Endothelial cell of umbilical vein (primary cell): ENCODE results near the gene ARHGAP22.

ENCODE experiments used
- EZH2 ChIP-seq: IDR thresholded peaks from 2 replicates; pipeline ENCODE4 v1.6.1; 2012; ENCODE audit warnings: borderline replicate concordance, low read depth, mild to moderate bottlenecking, moderate library complexity, low read length, inconsistent platforms; ENCODE audit not compliant: severe bottlenecking
- FOS ChIP-seq: IDR thresholded peaks from 2 replicates; pipeline ENCODE4 v1.6.1; 2011; ENCODE audit warnings: mild to moderate bottlenecking, low read length, moderate library complexity, borderline replicate concordance; ENCODE audit not compliant: insufficient read depth
- JUN ChIP-seq: IDR thresholded peaks from 2 replicates; pipeline ENCODE4 v1.6.1; 2011; ENCODE audit warnings: borderline replicate concordance, low read depth; ENCODE audit not compliant: insufficient read length, insufficient read depth
- MYC ChIP-seq: IDR thresholded peaks from one replicate; pipeline ENCODE4 v1.6.1; 2011; ENCODE audit warnings: mild to moderate bottlenecking, low read depth, low read length
- POLR2A ChIP-seq: IDR thresholded peaks from 2 replicates; pipeline ENCODE4 v1.6.1; 2012; ENCODE audit warnings: low read depth, mild to moderate bottlenecking, control low read depth, low read length
- POLR2AphosphoS5 ChIP-seq: IDR thresholded peaks from 2 replicates; pipeline ENCODE4 v1.6.1; 2012; ENCODE audit warnings: low read depth, mild to moderate bottlenecking, control low read depth, low read length, moderate library complexity; ENCODE audit not compliant: insufficient read depth
- TF ChIP-seq, protein P1 (sequence below), 2 donors: IDR thresholded peaks; 1 replicate in 1 of 2; 2 replicates in 1 of 2; pipeline ENCODE4 v1.5.1; 2011; ENCODE audit warnings: low read length in 2 of 2, mild to moderate bottlenecking in 2 of 2, moderate library complexity in 2 of 2, control low read depth in 1 of 2, inconsistent platforms in 1 of 2, low read depth in 1 of 2; ENCODE audit not compliant: insufficient read depth in 1 of 2; ENCODE audit errors: extremely low read depth in 1 of 2
- TF ChIP-seq, protein P2 (sequence below): IDR thresholded peaks from 2 replicates; pipeline ENCODE4 v1.6.1; 2011; ENCODE audit not compliant: insufficient read depth, insufficient read length

DNA sequence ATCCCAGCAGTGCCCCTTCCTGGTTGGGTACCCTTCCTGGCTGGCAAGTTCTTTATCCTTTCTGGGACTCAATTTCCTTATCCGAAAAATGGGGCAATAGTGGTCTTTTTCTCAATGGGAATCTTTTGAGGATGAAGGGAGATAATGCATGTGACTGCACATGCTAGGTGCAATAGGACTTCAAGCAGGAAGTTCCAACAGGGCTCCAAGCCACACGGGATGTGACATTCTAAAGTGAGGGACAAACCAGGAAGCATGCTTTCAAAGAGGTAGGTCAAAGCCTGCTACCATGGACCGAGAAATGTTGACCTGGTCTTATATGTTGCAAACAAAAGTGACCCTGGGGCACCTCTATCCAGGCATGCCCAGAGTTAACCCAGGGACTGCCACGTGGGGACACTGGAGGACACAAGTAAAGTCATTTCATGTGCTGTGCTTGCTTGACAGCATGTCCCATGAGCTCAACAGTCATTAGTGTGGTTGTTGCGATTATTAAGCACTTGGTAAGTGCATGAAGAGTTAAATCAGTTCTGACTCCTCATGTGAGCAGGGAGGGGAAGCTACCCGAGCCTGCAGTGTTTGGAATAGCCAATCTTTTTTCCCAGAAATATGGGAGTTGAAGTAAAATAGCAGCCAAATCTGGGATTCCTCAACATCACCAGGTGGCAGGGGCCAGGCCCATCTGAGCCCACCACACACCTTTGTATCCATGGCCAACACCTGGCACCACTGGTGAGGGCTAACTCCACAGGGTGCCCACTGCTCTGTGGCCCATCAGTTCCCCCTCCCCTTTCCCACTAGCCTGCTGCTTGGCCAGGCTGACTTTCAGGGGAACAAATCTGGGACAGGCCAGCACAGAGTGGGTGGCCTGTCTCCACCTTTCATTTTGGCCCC, 5.7 kb downstream of the ARHGAP22 start:
- TF ChIP-seq POLR2A = no peak
- TF ChIP-seq, protein P1, sequence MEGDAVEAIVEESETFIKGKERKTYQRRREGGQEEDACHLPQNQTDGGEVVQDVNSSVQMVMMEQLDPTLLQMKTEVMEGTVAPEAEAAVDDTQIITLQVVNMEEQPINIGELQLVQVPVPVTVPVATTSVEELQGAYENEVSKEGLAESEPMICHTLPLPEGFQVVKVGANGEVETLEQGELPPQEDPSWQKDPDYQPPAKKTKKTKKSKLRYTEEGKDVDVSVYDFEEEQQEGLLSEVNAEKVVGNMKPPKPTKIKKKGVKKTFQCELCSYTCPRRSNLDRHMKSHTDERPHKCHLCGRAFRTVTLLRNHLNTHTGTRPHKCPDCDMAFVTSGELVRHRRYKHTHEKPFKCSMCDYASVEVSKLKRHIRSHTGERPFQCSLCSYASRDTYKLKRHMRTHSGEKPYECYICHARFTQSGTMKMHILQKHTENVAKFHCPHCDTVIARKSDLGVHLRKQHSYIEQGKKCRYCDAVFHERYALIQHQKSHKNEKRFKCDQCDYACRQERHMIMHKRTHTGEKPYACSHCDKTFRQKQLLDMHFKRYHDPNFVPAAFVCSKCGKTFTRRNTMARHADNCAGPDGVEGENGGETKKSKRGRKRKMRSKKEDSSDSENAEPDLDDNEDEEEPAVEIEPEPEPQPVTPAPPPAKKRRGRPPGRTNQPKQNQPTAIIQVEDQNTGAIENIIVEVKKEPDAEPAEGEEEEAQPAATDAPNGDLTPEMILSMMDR (IDR thresholded peaks at IDR 0.05; ENCODE audit: extremely low read depth in 1 of 2, insufficient read depth in 1 of 2, low read depth in 1 of 2, low read length in 2 of 2) = no peak
- TF ChIP-seq EZH2 = no peak
- TF ChIP-seq POLR2AphosphoS5 = no peak
- TF ChIP-seq JUN = no peak
- TF ChIP-seq, protein P2, sequence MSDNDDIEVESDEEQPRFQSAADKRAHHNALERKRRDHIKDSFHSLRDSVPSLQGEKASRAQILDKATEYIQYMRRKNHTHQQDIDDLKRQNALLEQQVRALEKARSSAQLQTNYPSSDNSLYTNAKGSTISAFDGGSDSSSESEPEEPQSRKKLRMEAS = no peak
- TF ChIP-seq FOS = no peak
- TF ChIP-seq MYC = no peak
